Glutamatergic neuron (in vitro differentiated cells): ENCODE results near the gene HOXB6. TPM values are rescaled to one million over a fixed set of nuclear protein-coding genes. Genes with fewer than 3 reads are reported as not detected.
A peak's percentile ranks its signal among the peaks of the same experiment; 100 is the strongest.

Experiments
- DNase-seq: peaks from one replicate; pipeline ENCODE4 v3.0.0; 2022
- H3K27ac Mint-ChIP-seq: one replicate; pipeline ENCODE4 v1.8.0; 2020; ENCODE audit warnings: mild to moderate bottlenecking, mixed read lengths, inconsistent platforms; ENCODE audit not compliant: unreplicated experiment
- H3K27me3 Mint-ChIP-seq: one replicate; pipeline ENCODE4 v1.8.0; 2020; ENCODE audit warnings: mild to moderate bottlenecking, moderate library complexity, mixed read lengths, inconsistent platforms; ENCODE audit not compliant: unreplicated experiment
- H3K36me3 Mint-ChIP-seq: one replicate; pipeline ENCODE4 v1.8.0; 2020; ENCODE audit warnings: mild to moderate bottlenecking, mixed read lengths, inconsistent platforms; ENCODE audit not compliant: unreplicated experiment
- H3K4me1 Mint-ChIP-seq: one replicate; pipeline ENCODE4 v1.8.0; 2020; ENCODE audit warnings: mild to moderate bottlenecking, low read depth, mixed read lengths, inconsistent platforms; ENCODE audit not compliant: unreplicated experiment
- H3K4me3 Mint-ChIP-seq: one replicate; pipeline ENCODE4 v1.8.0; 2020; ENCODE audit warnings: mild to moderate bottlenecking, mixed read lengths, inconsistent platforms; ENCODE audit not compliant: unreplicated experiment
- H3K9me3 Mint-ChIP-seq: one replicate; pipeline ENCODE4 v1.8.0; 2020; ENCODE audit warnings: mild to moderate bottlenecking, moderate library complexity, mixed read lengths, inconsistent platforms; ENCODE audit not compliant: unreplicated experiment
- total RNA-seq: library from RNA; stranded (reverse); fragmentation: NEBNext Ultra II Directional; extraction: Animal tissue kit (Norgen Biotek cat#: 25700); gene quantifications from one replicate; pipeline ENCODE4 v1.2.1, GENCODE V29; 2021; ENCODE audit not compliant: unreplicated experiment
- TF ChIP-seq, protein P1 (sequence below): fragments of 200-600 bp; sonication (generic); IDR thresholded peaks from one replicate; pipeline ENCODE4 v1.5.0; 2021; ENCODE audit not compliant: partially characterized antibody, unreplicated experiment

The HOXB6 gene
- total RNA-seq, 1 donor from 2014 or later: not detected

DNA sequence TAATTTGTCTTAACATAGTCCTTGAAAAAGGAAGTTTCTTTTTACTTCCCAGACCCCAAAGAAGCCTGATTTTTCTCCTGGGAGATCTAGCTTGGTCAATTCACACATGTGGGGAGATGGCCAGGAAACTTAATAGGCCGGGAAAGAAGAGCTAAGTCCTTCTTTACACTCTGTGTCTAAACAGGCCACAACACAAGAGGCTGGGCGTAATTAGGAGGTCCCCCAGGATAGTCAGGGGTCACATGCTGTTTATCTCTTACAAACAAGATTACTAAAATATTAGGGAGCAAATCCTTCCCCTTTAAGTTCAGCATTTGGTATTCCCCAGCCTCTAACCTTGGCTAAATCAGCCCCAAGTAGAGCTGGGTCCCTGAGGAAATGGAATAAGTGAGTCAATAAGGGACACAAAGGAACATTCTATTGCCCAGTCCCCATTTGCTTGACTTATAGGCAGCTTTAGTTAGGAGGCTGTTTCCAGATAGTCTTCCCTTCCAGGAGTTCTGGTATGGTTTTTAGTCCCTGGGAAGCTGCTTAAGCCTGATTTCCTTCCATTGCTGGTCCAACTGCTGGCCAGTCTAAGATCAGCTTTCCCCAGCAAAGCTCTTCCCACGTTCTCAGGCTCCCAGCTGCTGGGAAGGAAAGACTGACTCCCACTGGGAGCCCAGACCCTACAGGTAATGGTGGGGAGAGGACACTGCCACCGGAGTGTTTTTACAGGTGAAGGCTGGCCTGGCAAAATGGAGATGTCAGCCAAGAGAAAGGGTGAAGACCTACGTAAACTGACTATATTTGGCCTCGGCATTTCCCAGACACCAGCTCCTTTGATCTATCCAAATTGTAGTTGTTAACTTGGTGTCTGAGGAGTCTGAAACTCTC is 35.4 kb upstream of the HOXB6 start:
- H3K27me3 Mint-ChIP-seq: peaks cover 50% of the 10 kb centered on the region
- no peaks in the 10 kb centered on the region for H3K36me3 Mint-ChIP-seq
- H3K9me3 Mint-ChIP-seq: peaks cover 5% of the 10 kb centered on the region

DNA sequence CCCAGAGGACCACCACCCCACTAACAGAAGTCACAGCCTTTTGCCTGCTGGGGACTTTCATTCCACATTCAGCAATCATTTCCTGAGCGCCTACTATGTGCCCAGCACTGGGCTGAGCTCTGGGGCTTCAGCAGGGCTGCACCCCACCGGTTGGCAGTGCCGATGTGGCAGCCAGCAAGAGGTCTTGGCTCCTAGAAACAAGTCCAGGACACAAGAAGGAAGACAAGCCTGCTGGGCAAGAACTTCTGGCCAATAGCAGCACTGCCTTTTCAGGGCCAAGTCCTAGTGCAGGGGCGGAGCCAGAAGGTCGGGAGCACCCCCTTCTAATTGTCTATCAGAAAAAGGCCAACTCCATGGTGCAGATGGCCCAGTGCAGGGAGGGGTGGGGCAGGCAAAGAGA is 34.4 kb upstream of the HOXB6 start:
- Mint-ChIP-seq H3K4me1 (no peaks in the 10 kb centered on the region), H3K9me3 (peaks cover 8% of the 10 kb centered on the region), H3K27me3 (peaks cover 48% of the 10 kb centered on the region), H3K4me3 (no peak overlapping the region), H3K27ac (no peak overlapping the region), H3K36me3 (no peaks in the 10 kb centered on the region)
- DNase-seq: no peak
- TF ChIP-seq, protein P1, sequence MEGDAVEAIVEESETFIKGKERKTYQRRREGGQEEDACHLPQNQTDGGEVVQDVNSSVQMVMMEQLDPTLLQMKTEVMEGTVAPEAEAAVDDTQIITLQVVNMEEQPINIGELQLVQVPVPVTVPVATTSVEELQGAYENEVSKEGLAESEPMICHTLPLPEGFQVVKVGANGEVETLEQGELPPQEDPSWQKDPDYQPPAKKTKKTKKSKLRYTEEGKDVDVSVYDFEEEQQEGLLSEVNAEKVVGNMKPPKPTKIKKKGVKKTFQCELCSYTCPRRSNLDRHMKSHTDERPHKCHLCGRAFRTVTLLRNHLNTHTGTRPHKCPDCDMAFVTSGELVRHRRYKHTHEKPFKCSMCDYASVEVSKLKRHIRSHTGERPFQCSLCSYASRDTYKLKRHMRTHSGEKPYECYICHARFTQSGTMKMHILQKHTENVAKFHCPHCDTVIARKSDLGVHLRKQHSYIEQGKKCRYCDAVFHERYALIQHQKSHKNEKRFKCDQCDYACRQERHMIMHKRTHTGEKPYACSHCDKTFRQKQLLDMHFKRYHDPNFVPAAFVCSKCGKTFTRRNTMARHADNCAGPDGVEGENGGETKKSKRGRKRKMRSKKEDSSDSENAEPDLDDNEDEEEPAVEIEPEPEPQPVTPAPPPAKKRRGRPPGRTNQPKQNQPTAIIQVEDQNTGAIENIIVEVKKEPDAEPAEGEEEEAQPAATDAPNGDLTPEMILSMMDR: no peak

More for the DNA sequence above, 35.4 kb upstream of the HOXB6 start:
- DNase-seq: no peak
- Mint-ChIP-seq H3K4me3 (no peak overlapping the region), H3K27ac (no peak overlapping the region), H3K4me1 (no peaks in the 10 kb centered on the region)
- TF ChIP-seq, protein P1: no peak

DNA sequence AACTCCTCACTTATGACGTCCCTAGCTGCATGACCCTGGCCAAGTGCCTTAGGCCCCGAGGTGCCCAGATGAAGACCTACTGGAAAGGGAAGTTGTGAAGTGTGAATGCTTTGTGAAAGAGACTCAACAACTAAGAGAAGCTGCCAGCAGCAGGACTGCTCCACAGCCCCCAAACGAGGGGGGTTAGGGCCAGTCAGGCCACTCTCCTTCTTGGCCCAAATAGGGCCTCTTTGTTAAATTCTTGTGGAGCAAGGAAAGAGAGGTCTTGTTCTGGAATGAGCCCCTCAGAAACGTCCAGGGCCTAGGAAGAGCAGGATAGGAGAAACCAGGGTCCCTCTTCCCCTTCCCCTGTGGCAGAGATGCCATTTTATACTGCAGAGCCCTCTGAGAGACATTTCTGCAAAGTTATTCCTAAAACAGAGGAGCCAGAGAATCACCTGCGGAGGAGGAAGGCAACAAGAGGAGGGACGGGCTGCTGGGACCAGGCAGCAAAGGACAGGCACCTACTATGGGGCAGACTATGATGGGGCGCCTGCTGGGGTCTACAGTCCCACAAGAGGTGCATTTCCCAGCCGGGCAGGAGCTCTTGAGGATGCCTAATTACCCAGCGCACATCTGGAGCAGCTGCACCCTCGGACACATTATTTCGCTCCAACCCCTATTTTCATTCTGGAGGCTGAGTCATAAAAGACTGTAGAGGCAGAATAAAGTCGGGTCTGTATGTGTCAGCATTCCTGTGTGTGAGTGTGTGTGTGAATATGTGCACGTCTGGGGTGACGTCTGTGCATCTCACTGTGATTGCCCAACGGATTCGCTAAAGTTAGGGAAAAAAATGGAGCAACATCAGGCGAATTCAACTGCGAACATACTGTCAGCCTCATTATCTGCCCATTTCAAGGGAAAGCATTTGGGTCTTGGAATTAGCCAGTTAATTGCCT is 32.8 kb upstream of the HOXB6 start:
- Mint-ChIP-seq H3K36me3 (no peaks in the 10 kb centered on the region), H3K4me3 (no peak overlapping the region), H3K27ac (no peak overlapping the region), H3K4me1 (no peaks in the 10 kb centered on the region), H3K9me3 (peaks cover 10% of the 10 kb centered on the region), H3K27me3 (peaks cover 48% of the 10 kb centered on the region)
- DNase-seq: no peak
- TF ChIP-seq, protein P1: no peak

DNA sequence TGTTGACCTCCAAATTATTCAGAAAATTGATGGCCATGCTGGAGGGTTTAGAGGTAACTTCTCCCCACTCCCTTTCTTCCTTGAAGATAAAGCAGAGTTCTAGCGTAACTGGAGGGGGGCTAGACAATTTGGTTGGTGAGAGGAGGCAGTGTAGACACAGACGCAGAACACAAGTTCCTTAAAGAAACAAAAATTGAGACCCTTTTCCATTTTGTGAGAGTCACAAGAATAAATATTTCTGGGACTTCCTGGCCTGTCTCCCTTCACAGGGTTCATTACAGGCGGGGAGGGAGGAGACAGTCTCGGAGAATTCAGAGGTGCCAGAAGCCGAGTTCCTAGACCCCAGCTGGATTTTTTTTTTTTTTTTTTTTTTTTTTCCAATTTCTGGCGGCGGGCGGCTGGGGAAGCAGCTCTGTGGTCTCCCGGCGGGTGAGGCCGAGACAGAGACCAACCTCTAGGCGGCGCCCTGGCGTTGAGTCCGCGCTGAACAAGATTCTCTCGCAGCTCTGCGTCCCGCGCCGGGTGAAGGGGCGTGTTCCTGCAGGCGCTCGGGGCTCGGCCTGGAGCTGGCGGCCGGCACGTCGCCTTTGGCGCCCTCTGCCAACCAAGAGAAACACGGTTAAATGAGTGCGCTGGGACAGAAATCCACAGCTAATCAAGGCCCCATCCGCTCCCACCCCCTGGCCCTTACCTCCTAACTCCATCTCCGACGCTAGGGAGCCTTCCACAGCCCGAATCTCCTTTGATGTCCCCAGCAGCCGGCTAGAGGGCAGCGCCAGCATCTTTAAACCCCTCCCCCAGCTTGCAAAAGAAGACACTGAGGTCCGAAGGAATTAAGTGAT is 31.6 kb upstream of the HOXB6 start:
- no peak overlapping the region for H3K27ac Mint-ChIP-seq
- no peaks in the 10 kb centered on the region for H3K36me3 Mint-ChIP-seq
- TF ChIP-seq, protein P1: peak; percentile 71
- H3K4me1 Mint-ChIP-seq: no peaks in the 10 kb centered on the region
- peaks cover 43% of the 10 kb centered on the region for H3K27me3 Mint-ChIP-seq
- no peak overlapping the region for H3K4me3 Mint-ChIP-seq
- peak; percentile 96 for DNase-seq
- peaks cover 9% of the 10 kb centered on the region for H3K9me3 Mint-ChIP-seq
